ENCODE results near the gene CEP83. TPM values are rescaled to one million over a fixed set of nuclear protein-coding genes. Genes with fewer than 3 reads are reported as not detected.
"Not testable (repeated sequence)": the region's sequence is repeated elsewhere in the genome, so short reads cannot be mapped to it uniquely, and the experiment has no call there.

The CEP83 gene
- polyA plus RNA-seq, 1 donor: 48.2 TPM

- peak; percentile 21 for DNase-seq
Observed at GRCh38 chr12:94434171-94434570, 25.5 kb downstream of the CEP83 start.

DNA sequence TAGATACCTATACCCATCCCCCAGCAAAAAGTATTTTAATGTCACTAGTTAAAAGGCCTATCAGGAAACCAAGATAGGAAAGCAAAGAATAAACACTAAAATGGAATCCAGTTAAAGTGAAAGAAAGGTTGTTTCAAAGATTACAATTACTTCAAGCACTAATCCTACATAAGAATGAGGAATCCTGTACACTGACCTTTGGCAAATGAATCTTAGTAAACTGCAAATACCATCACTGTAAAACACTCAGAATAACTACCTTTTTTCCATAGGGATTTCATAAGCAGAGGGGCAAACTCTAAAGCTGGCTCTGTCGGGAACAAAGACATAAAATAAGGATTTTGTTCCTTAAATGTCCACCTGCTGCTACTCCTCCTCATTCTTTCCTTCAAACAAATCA, 25.9 kb downstream of the CEP83 start:
- peak; percentile 22 for DNase-seq

- no peak for DNase-seq
Observed at GRCh38 chr12:94430304-94430703, 29.4 kb downstream of the CEP83 start.

DNA sequence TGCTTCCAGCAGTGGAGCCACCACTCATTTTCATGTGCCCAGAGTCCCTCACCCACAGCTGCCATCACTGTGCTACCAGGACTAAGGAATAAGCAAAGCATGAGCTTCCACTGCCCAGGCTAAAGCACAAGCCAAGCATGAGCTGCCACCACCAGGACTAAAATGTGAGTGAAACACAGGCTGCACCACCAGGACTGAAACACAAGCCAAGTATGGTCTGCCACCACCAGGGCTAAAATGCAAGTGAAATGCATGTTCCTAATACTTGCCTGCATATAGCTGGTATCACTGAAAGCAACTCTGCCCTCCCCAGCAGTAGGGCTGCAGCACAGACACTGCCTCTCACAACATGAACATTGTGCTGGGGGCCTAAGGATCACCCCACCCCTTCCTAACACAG, 30.0 kb downstream of the CEP83 start:
- no peak for DNase-seq

DNA sequence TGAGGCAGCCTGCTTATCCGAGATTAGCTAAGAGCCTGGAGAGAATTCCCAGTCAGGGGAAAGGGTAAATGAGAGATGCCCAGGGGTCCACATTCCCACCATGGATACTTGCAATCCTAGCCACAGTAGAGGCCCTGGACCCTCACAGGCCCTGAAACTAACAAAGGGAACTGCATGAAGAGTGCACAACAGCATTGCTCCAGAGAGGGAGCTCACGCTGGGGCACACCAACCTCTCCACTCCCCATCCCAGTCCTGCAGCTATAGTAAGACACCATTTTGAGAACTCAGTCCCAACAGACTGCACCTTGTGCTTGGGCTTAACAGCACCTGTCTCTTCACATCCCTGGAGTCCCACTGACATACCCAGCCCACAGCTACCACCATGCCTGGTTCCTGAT, 30.5 kb downstream of the CEP83 start:
- DNase-seq: no peak

- peak; percentile 28 for DNase-seq
Observed at GRCh38 chr12:94427501-94428381, 31.9 kb downstream of the CEP83 start.

- no peak for DNase-seq
Observed at GRCh38 chr12:94426049-94426448, 33.6 kb downstream of the CEP83 start.

- DNase-seq: not testable (repeated sequence)
Observed at GRCh38 chr12:94424830-94425229, 34.8 kb downstream of the CEP83 start.

- no peak for DNase-seq
Observed at GRCh38 chr12:94421868-94422740, 37.6 kb downstream of the CEP83 start.

- DNase-seq: no peak
Observed at GRCh38 chr12:94418517-94418916, 41.1 kb downstream of the CEP83 start.

DNA sequence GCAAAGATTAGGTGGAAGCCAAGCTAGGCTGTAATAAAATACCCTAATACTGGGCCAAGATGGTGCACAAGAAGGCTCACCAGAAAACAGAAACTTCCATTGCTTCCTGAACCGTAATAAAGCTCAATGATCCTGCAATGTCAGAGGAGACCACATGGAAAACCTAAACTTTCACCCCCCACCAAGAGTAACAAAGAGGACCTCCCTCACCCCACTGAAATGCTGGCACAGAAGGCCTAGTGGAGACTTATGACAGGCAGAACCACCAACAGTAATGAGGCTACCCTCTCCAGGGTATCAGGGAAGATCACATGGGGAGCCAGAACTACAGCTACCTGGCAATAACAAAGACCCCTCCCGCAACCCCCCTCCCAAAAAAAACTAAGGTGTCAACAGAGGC, 43.1 kb downstream of the CEP83 start:
- no peak for DNase-seq

GRCh38 chr12:94415066-94415465, 44.6 kb downstream of the CEP83 start:
- DNase-seq: no peak

- DNase-seq: no peak
Observed at GRCh38 chr12:94405413-94406116, 54.1 kb downstream of the CEP83 start.

DNA sequence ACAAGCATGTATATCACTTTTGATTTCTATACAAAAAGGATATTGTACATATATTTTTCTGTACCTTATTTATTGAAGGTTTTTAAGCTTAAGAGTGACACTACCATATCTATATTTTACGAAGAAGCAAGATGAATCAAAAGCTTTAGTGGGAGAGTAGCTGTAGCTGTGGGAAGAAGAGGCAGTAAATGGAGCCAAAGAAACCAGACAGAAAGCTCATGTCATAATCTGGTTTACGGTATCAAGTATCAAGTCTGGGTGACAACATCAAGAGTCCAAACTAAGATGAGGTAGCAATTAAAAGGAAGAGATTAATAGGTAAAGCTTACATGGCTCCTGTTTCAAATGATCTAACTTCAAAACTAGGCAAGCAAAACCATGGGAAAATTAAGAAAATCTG, 54.8 kb downstream of the CEP83 start:
- no peak for DNase-seq

- DNase-seq: no peak
Observed at GRCh38 chr12:94401326-94401725, 58.3 kb downstream of the CEP83 start.

- not testable (repeated sequence) for DNase-seq
Observed at GRCh38 chr12:94398685-94399084, 61.0 kb downstream of the CEP83 start.

- no peak for DNase-seq
Observed at GRCh38 chr12:94397401-94397800, 62.3 kb downstream of the CEP83 start.

GRCh38 chr12:94396014-94396413, 63.7 kb downstream of the CEP83 start:
- not testable (repeated sequence) for DNase-seq

GRCh38 chr12:94390130-94390485, 69.6 kb downstream of the CEP83 start:
- no peak for DNase-seq

GRCh38 chr12:94389482-94390129, 70.1 kb downstream of the CEP83 start:
- DNase-seq: not testable (repeated sequence)

GRCh38 chr12:94386422-94386821, 73.2 kb downstream of the CEP83 start:
- no peak for DNase-seq

GRCh38 chr12:94384030-94384429, 75.6 kb downstream of the CEP83 start:
- DNase-seq: no peak

Measured in left kidney (tissue), 2 donors.